GM15510 (cell line): ENCODE measurements around the gene LYPD4.

ENCODE experiments used
- POLR2A ChIP-seq: IDR thresholded peaks from 3 replicates; pipeline ENCODE4 v1.6.1; 2011; ENCODE audit warnings: borderline replicate concordance; ENCODE audit not compliant: insufficient read length; ENCODE audit errors: extremely low read depth

The LYPD4 gene

GRCh38 chr19:41845001-41845050, 343 bp upstream of the LYPD4 start, which contains the start of gene DMRTC2:
Gene DMRTC2 (plus strand): TSS chr19:41845042. CDS start chr19:41847429, 2,387 bp downstream.
- TF ChIP-seq POLR2A, result no peak

GRCh38 chr19:41843371-41843770, 1.1 kb downstream of the LYPD4 start:
- no peak for TF ChIP-seq POLR2A

- no peak for TF ChIP-seq POLR2A
Measured at GRCh38 chr19:41839211-41839610, 5.3 kb downstream of the LYPD4 start.

- no peak for TF ChIP-seq POLR2A
Measured at GRCh38 chr19:41837981-41838708, 6.3 kb downstream of the LYPD4 start.

- no peak for TF ChIP-seq POLR2A
Measured at GRCh38 chr19:41821003-41821735, 23.3 kb downstream of the LYPD4 start.

- no peak for TF ChIP-seq POLR2A
Measured at GRCh38 chr19:41816761-41817160, 27.7 kb downstream of the LYPD4 start.

GRCh38 chr19:41815301-41815700, 29.2 kb downstream of the LYPD4 start:
- no peak for TF ChIP-seq POLR2A

GRCh38 chr19:41813911-41814310, 30.6 kb downstream of the LYPD4 start:
- no peak for TF ChIP-seq POLR2A

GRCh38 chr19:41811981-41812380, 32.5 kb downstream of the LYPD4 start:
- TF ChIP-seq POLR2A, result no peak

- no peak for TF ChIP-seq POLR2A
Measured at GRCh38 chr19:41811036-41811435, 33.4 kb downstream of the LYPD4 start.

GRCh38 chr19:41810301-41810700, 34.2 kb downstream of the LYPD4 start:
- no peak for TF ChIP-seq POLR2A

GRCh38 chr19:41808663-41809566, 35.6 kb downstream of the LYPD4 start:
- no peak for TF ChIP-seq POLR2A

GRCh38 chr19:41807176-41807575, 37.3 kb downstream of the LYPD4 start:
- no peak for TF ChIP-seq POLR2A

- no peak for TF ChIP-seq POLR2A
Measured at GRCh38 chr19:41804336-41804735, 40.1 kb downstream of the LYPD4 start.

GRCh38 chr19:41802770-41803169, 41.7 kb downstream of the LYPD4 start:
- no peak for TF ChIP-seq POLR2A
